Stimulated activated naive CD8-positive, alpha-beta T cell treated with anti-CD3 and anti-CD28 coated beads, Interleukin-15, Interleukin-2, amounts not matched to agents 100 U/mL and 50 U/mL, for 24 hours (primary cell): Measurements from ENCODE around the gene PYGO2.
"Not testable (repeated sequence)": the region's sequence is repeated elsewhere in the genome, so short reads cannot be mapped to it uniquely, and the experiment has no call there.

Experiments used
- ATAC-seq: fragments of 150-1000 bp; cut with Tn5 transposase; one replicate; pipeline ENCODE4 v1.10.0; 2021
- DNase-seq: peaks from one replicate; pipeline ENCODE4 v3.0.0; 2021

Gene PYGO2

DNA sequence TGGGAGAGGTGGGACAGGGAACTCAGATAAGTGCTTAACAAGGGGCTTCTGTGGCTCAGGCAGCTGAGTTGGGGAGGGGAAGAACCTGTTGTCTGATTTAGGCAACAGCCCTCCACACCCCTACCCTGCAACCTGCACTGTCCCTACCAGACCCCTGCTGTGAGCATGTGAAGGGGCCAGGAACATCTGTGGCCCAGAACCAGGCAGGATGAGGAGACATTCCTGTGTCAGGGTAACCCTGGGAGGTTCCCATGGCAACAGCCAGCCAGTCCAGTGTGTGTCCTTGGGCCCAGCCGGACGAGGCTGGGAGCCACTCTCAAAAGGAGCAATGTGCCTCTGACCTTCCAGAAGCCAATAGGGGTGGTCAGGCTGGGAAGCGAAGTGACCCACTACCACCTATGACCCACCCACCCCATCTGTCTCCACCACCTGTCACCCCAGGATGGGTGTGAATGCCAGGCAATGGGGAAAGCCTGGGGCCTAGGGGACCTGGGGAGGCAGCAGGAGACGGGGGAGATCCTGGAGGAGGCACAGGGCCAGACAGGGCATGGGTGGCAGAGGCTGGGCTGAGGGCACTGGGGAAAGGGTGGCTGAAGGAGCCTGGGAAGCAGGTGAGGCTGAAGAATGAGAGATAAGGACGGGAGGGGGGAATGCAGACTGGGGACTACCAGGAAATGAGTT is 20.1 kb downstream of the PYGO2 start:
- DNase-seq (no peak), ATAC-seq (no peak)

DNA sequence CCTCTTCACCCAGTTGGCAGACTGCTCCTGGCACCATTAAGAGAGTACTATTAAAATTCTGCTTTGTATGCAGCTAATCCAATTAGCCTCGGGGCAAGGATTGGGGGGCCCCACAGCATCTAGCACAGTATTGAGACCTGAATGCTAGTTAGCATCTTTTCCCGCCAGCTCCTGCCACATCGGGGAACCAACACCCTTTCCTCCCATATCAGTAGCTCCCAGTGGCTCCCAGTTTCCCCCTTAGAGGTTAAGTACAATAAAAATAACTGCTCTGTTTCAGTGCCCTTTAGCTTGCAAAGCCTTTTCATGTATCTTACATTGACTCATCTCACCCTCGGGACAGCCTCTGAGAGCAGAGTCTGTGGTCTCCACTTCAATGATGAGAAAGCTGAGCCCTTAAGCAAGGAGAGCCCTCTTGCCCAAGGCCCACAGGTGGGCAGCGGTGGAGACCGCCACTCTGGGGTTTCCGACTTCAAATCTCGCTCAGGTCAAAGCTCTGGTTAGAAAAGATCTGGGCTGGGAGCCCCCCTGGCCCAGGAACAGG is 20.9 kb downstream of the PYGO2 start:
- peak; percentile 30 for ATAC-seq
- DNase-seq: peak; percentile 36

- DNase-seq (no peak), ATAC-seq (no peak)
These were observed 21.4 kb downstream of the PYGO2 start for GRCh38 chr1:154940213-154940560.

DNA sequence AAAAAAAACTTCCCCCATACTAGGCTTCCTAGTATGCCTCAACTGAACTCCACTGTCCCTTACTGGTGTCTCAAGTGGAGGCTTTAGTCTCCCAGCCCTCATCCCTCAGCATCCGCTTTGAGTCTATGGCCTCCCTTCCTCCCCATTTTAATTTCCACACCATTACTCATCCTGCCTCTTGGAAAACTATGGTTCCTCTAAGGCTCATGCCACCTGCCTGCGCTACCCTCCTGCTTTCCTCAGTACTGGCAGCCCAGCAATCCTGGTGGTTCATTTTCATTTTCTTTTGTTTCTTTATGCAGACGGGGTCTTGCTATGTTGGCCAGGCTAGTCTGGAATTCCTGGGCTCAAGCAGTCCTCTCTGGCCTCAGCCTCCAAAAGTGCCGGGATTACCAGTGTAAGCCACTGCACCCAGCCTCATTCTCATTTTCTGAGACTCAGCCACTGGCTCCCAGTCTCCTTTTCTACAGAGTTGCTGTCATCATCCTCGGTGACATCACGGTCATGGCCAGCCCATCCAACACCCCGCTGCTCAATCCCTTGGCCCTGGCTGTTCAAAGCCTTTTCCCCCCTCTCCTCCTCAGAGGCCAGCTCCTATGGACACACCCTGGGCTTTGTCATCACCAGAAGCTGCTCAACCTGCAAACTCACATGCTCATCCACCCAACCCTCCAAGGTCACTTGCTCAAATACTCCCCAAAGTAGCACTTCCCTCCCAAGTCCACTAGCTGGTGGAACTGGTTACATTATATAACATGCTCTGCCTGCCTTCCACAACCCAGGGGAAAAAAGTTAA is 22.8 kb downstream of the PYGO2 start:
- no peak for ATAC-seq

DNA sequence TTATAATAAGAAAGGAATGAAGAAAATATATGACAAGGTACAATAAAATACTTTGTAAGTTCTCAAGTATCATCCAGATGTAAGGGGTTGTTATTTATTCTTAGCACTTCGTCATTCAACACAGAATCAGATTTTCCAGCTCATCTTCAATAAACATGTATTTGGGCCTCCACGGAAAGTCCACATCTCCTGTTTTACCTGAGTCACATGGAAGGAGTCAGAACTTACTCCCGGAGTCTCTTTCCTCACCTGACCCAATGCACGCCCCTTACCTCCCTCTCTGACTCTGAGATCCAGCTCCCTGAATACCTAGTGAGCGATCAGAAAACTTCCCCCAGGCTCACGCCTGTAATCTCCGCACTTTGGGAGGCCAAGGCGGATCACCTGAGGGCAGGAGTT is 23.6 kb downstream of the PYGO2 start:
- no peak for DNase-seq
- no peak for ATAC-seq

More for the DNA sequence above, 22.8 kb downstream of the PYGO2 start:
- no peak for DNase-seq

DNA sequence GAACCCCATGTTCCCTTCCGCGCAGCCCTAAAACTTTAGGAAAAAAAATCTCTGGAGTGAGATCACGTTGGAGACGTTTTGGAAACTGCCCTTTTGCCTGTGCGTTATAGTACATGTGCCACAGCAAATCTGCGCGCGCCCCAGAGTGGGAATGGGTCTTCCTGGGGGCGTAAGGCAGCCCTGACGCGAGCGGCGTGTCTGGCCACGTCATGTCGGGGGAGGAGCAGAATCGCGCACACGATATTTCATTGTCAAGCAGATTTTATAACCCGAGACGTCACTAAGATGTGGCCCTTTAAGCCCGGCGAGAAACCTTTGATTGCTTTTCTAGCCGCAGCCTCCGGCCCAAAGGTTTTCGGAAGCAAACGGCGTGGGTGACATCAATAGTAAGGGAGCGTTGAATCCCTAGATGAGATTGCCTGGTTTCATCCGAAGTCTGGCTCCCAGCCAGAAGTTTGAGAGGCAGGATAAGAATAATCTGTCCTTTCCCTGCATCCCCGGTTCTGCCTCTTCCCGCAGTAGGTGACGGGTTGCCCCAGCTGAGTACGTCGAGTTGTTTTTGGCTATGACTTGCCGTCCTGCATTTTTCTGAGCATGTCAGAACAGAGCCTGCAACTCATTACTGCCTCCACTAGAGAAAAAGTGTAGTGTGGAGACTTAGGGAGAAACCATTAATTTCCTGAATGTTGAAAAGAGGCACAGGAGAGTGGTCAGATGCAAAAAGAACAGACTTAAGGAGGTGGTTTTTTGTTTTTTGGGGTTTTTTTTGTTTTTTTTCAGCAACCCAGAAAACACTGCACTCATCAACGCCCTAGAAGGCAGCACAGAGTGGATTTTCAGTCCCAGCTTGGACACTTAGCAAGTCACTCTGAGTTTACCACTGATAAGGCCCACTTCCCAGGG is 24.2 kb downstream of the PYGO2 start:
- DNase-seq: peak; percentile 90
- peak; percentile 83 for ATAC-seq

DNA sequence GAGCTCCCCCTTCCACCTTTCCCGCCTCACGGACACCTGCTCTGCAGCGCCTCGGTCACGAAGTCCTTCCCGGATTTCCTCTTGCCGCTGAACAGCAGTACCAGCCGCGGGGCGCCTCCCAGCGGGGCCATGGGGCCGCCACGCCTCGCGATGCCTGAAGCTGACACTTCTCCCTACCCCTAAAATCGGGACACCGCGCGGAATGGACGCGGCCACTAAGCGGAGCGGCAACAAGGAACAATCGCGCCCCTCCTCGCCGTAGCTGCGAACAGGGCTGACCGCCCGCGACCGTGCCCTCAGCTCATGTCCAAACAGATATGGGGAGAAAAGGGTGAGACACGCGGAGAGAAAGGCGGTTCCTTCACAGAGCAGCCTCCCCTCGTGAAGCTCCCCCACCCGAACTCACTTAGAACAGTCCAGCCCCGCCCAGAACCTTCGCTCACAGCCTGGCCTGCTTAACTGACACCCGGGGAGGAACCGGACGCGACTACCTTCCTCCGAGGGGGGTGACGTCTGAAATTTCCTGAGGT is 25.0 kb downstream of the PYGO2 start, which contains the start of gene PMVK:
Gene PMVK (minus strand): TSS at position 165 of the 530 bp plus-strand sequence. CDS start 34 bp downstream, at position 131.
- DNase-seq (peak; percentile 96), ATAC-seq (peak; percentile 84)

DNA sequence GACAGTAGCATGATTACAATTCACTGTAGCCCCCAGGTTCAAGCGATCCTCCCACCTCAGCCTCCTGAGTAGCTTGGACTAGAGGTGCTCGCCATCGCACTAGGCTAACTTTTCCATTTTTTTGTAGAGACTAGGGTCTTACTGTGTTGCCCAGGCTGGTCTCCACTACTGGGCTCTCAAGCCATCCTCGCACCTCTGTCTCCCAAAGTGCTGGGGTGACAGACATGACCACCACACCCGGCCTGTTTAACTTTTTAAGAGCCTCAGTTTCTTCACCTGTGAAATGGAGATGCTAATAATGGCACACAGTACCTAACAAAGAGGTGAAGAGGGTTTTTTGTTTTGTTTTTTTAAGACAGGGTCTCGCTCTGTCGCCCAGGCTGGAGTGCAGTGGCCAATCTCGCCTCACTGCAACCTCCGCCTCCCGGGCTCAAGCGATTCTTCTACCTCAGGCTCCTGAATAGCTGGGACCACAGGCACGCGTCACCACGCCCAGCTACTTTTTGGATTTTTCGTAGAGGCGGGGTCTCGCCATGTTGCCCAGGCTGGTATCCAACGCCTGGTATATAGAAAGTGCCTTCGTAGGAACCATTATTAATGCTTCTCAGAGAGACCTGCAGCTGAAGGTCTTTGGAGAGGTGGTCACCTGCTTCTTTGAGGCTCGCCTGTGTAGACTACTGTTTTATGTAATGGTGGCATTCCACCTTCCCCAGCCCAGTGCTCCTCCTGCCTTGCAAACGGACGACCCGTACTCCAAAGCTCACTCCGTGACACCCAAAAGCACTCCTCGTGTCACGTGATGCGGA is 25.6 kb downstream of the PYGO2 start:
- ATAC-seq (no peak), DNase-seq (no peak)

DNA sequence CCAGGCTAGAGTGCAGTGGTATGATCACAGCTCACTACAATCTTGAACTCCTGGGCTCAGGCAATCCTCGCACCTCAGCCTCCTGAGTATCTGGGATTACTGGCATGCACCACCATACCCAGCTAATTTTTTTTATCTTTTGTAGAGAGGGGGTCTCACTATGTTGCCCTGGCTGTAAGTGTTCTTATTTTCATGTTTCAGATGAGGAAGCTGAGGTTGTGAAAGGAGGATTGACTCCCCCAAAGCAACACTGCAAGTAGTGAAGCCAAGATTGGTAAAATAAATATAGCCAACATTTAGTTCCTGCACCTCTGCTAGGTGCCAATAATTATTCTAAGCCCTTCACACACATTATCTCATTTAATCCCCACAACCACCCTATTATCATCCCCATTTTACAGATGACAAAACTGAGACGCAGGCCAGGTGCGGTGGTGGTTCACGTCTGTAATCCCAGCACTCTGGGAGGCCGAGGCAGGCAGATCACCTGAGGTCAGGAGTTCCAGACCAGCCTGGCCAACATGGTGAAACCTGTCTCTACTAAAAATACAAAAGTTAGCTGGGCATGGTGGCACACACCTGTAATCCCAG is 27.1 kb downstream of the PYGO2 start:
- DNase-seq (no peak), ATAC-seq (no peak)

- DNase-seq (no peak), ATAC-seq (no peak)
These were observed 29.6 kb downstream of the PYGO2 start for GRCh38 chr1:154931940-154932487.

DNA sequence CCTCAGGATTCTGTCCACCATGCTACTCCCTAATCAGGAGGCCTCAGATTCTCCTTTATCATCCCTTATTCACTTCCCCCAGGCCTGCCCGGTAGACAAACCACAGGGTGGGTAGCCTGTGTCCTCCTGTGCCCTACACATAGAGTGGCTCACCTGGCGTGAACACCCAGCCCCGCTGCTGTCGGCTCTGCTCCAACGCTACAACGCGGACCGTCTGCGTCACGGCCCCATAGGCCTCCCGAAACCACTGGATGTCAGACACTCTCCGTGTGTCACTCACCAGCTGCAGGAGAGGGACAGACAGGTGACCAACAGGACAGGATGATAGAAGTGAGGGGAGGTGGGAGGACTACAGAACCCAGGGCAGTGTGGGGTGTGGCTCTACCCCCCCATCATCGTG is 35.4 kb downstream of the PYGO2 start:
- DNase-seq (no peak), ATAC-seq (no peak)

DNA sequence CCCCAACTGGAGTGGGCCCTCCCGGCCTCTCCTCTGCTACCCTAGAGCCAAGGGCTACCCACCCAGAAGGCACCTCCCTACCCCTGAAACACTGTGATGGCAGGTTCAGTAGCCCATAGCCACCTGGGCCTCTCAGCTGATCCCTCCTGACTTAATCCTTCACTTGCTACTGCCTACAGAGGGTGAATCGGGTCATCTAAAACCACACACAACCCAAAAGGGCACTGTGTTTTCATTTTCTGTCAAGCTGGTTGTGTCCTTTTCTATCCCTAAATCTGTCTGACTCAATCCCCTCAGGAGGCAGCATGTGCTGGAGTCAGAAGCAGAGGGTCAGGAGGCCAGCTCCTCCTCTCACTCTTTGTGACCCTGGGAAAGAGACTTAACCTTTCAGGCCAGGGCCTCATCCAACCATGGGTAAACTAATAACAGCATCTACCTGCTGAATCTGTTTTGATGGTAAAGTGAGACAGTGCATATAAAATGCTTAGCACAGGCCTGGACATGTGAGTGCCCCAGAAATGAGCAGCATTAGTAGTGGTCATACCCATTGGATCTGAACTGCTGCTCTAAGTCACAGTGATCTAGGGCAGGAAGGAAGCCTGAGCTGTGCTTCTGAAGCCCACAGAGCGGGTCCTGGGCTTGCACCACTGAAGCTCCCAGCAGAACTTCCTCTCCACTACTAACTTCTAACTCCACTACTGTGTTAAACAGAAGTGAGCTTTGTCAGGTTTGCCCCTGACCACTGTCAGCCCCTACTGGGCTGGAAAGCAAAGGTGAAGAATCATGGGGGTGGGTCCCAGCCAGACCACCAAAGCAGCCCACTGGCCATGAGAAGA is 36.0 kb downstream of the PYGO2 start:
- ATAC-seq (peak; percentile 36), DNase-seq (no peak)

- ATAC-seq: no peak
These were observed 37.9 kb downstream of the PYGO2 start for GRCh38 chr1:154923695-154924094.

DNA sequence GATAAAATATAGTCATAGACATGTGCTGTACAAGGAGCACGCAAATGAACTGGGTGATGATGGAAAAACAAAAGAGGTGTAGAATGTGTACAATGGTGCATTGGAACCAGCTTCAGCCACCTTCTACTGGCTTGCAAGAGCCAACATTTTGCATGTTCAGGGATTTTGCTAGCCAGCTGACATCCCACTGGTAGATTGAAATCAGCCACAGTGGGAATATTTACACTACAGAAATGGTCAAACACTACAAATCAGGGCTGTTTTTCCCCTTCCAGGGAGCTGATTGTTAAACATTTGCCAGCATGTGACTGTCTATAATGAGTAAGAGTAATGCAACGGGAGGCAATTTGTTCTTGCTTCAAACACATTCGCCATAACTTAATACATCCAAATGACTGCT is 48.3 kb downstream of the PYGO2 start:
- DNase-seq (no peak), ATAC-seq (no peak)

More at GRCh38 chr1:154923695-154924094, 37.9 kb downstream of the PYGO2 start:
- no peak for DNase-seq

DNA sequence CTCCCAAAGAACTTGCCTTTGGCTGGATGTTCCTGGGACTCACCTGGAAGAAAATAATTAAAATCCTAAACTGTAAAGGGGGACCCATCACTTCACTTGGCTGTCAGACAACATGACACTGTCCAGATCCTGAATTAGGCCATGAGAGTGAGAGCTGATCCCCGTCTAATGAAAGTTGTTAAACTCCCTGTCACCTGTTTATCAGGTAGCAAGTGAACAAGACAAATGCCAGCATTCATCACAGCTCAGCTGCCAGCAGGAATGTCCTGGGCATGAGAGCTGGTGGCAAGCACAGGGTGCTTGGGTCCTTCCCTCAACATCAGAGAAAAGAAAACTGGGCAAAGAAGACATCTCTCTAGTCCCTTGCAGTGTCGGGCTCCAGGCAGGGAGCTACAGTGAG is 48.8 kb downstream of the PYGO2 start:
- DNase-seq: no peak
- ATAC-seq: no peak

DNA sequence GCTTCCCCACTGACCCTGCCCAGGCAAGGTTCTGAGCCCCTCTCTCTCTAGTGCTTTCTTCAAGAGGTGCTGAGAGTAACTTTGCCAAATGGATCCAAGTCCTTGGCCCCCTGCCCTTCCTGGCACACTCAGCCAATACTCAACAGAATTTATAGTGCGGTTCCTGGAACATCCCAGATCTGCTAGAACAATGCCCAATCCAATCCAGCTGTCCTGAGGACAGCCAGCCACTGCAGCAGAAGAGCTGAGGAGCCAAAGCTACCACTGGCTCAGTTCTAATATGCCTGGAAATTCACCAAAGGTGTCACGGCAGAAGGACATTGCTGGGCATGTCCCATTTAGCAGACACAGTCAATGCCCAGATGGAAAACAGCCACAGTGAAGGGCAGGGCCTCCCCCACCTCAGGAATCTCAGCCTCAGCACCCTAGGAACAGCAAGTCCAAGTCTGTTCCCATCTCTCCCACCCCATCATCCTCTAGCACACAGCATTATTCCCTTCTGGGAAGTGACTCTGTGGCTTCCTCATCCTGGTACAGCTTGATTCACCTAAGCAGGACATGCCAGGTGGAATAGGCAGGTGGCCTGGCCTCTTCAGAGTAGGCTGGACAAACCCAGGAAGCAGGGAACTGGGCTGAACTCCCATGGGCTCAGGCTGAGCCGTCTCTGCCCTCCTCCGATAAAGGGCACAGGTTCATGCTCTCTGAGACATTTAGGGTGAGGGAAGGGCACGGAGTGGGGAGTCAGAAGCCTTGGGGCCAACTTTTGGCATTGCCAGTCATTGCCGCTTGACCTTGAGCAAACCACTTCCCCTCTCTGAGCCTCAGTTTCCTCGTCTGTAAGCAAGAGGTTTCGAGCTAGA is 49.7 kb downstream of the PYGO2 start:
- no peak for DNase-seq
- no peak for ATAC-seq

GRCh38 chr1:154910851-154911250 is 50.7 kb downstream of the PYGO2 start:
- DNase-seq (no peak), ATAC-seq (no peak)

DNA sequence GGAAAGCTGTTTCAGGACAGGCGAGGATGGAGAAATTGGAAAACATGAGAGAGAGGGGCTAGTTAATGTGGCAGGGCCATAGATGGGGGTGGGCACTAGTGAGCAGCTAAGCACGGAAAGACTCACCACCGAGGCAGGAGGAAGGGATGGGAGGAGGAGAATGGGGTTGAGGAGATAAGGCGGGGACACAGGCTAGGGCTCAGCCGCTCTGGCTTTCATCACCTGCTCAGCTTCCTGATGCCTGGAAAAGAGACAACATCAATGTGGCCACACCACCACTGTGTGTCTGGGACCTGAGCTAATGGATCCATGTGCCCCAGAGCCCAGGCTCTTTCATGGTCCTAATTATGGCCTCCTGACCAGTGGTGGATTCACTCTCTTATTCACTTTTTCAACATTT is 52.6 kb downstream of the PYGO2 start:
- ATAC-seq: no peak
- DNase-seq: no peak

DNA sequence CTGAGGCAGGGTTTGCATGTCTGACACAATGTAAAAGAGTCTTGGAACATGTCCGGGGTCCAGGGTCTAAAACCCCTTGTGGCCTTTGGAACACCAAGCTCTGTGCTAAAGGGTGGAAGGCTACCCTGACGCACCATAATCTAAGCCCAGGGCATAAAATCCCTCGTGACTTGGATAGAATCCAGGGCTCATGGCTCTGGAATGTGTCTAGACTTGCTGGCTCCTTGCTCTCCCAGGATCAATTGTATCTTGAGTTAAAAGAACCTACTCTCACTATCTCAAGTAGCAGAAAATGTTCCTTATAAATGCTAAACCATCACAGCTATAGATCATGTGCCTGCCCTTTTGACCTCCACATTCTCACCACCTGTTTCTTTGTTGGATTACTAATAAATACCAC is 53.5 kb downstream of the PYGO2 start:
- not testable (repeated sequence) for ATAC-seq

More for the DNA sequence above, 53.5 kb downstream of the PYGO2 start:
- DNase-seq: not testable (repeated sequence)
